ENCODE data around the gene SPANXC.
"Not testable (repeated sequence)": the region's sequence is repeated elsewhere in the genome, so short reads cannot be mapped to it uniquely, and the experiment has no call there.

The SPANXC gene, protein sequence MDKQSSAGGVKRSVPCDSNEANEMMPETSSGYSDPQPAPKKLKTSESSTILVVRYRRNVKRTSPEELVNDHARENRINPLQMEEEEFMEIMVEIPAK

DNA sequence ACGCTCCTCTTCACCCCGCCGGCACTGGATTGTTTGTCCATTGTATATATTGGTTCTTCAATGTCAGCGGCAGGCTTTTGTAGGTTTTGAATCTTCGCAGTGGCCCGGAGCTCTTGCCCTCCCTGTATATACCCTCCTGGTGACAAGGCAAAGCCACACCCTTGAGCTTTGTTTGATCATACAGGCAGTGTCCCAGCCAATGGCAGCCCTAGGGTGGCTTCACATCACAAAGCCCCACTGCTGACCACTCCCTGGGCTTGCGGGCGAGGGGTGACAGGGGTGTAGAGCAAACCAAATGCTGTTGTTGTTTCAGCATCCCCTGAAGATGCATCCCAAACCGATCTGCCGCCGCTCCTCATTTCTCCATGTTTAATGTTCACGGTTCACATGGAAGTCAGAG, at the start of gene SPANXC:
SPANXC (minus strand) TSS at position 101 of the 400 bp plus-strand sequence; CDS start at position 41, 60 bp downstream.
- DNase-seq (ENCODE audit: low read depth in 2 of 2), result not testable (repeated sequence)

DNA sequence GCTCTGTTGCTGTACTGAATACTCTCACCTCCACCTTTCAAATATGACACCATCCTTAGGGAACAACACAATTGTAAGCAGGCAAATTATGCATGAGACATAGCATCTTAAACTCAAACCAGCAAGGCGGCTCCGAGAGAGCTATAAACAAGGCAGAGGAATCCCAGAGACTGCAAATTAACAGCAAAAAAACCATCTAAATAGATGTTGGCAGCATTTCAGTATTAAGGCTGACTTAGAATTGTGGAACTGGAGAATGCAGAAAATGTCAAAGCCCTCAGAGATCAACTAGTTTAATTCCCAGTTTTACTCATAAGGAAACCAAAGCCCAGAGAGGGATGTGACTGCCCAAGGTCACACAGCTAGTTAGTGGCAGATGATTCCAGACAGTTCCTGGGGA, 37.2 kb upstream of the SPANXC start:
- DNase-seq (ENCODE audit: low read depth in 2 of 2), result no peak

DNA sequence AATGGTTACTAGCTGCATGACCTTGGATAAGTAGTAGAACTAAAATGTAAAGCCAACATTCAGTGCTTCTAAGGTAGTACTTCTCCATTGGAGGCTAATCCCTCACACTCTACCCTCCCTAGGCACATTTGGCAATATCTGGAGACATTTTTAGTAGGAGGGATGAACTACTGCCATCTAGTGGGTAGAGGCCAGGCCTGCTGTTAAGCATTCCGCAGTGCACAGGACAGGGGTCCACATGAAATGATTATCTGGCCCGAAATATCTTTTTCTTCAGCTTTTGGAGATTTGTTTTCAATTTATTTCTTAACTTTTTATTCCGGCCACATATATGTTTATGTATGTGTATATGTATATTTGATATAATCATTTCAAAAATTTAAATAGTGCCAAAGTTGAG, 36.0 kb upstream of the SPANXC start:
- no peak for DNase-seq (ENCODE audit: low read depth in 2 of 2)

DNA sequence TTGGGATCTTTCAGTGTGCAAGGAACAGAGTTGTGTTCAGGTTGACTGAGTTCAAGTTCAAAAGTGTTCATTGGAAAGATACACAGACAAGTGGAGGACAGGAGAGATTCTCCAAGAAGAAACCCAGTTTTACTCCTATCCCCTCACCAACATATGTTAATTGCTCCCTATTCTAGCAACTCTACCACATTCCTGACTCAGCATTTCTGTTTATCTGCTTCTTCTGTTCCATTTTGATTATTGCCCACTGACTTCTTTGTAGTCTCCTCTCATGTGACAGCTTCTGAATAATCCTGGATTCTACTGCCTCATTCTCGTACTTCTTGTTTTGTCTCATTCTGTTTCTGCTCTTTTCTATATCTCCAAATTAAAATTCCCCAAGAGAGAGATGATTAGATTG, 15.8 kb upstream of the SPANXC start:
- no peak for DNase-seq (ENCODE audit: low read depth in 2 of 2)

DNA sequence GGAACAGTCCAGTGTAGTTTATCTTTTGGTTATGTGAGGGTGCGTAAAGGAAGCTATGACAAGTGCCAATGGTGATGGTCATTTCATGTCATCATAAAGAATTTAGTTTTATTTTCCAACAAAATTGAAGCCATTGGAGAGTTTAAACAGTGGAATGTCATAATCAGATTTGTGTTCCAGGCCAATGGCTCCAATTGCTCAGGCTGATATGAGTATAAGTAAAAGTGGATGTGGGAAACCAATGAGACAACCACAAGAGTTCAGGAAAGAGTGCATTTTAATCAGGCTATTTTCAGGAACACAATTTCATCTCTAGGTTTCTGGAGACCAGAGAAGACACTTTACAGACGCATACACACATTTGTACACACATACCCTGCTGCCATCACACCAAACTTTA, 20.7 kb downstream of the SPANXC start:
- DNase-seq (ENCODE audit: low read depth in 2 of 2), result no peak

DNA sequence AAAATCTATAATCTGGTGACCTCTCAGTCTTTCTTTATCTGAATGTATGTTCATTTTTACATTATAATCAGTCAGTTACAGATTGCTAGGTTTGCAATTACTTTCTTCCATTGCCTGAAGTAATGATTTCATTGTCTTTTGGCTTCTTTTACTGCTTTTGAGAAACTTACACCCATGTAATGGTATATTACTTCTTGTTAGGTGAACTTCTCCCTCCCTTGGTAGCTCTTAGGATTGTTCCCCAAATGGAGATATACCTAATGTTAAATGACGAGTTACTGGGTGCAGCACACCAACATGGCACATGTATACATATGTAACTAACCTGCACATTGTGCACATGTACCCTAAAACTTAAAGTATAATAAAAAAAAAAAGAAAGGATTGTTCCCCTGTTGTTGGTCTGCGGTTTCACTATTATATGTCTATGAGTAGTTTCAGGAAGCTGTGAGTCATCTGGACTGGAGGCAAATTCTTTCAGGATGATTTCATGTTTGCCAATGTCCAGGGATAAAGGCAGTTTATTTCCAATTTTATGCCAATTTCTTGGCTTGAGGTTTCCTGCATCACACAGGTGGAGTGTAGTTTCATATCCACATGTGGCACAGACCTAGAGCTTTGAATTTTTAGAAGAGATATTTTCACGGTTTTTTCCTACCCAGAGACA, 21.8 kb downstream of the SPANXC start:
- no peak for DNase-seq (ENCODE audit: low read depth in 2 of 2)

DNA sequence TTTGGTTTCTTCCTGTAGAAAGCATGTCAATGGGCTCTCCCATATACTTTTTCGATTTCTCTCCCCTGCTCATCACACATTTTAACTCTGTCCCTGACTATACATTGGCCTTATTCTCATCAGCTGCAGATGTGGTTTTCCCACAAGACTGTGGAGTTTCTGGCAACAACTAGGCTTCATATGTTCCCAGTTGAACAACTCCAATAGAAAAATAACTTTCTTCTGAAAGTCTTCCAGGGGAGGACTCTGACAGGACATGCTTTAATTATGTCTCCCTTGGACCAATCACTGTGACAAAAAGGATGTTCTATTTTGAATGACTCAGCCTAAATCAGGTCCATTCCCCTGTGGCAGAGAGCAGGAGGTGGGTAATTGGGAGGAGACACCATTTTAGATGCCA, 28.1 kb downstream of the SPANXC start:
- DNase-seq (ENCODE audit: low read depth in 2 of 2), result no peak

DNA sequence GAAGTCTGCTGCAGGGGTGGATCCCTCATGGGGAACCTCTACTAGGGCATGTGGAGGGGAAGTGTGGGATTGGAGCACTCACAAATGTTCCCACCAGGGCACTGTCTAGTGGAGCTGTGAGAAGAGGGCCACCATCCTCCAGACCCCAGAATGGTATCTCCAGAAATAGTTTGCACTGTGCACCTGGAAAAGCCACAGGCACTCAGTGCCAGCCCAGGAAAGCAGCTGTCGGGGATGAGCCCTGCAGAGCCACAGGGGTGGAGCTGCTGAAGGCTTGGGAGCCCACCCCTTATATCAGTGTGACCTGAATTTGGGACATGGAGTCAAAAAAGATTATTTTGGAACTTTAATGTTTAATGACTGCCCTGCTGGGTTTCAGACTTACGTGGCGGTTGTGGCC, 40.4 kb downstream of the SPANXC start:
- DNase-seq (ENCODE audit: low read depth in 2 of 2), result no peak
